Measurements from ENCODE around the gene AMFR.

Gene AMFR

DNA sequence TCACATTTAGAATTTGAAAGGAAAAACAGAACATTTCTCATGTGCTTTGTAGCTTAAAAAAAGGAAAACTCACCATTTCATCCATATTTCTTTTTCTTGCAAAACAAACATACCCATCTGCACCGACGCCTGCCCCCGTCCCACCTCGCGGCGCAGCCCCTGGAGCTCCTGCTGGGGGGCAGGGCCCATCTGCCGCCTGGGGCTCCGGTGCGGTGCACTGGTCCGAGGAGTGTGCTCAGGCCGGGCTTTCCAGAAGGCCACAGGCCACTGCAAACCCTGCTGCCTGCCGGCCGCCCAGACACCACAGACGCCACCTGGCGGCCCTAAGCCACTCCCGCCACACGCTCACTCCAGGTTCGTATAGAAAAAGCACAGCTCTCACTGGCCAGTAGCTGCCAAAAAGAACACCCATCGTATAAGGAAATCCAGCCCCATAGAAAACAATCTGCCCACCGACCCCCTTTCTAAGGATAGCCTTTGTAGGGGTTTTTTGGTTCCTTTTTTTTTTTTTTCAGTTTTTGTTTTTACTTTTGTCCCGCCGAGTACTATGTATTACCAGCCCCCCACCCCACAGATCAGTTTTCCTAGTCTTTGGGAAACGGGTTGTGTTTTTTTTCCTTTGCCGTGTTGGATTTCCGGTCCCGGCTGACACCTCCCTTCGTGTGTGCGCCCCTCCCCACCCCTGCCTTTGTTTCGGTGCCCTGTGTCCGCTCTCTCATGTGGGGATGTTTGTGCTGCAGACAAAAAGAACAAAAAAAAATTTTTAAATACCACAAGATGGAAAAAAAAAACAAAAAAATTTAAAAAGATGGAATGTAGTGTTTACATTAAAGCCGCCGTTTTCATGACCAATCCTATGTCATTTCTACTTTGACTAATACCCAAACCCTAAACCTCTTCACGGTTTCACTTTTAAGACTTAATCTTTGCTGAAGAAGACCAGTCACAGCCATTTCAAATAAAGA is 68.8 kb downstream of the AMFR start (continued):
- TF ChIP-seq, protein P1, sequence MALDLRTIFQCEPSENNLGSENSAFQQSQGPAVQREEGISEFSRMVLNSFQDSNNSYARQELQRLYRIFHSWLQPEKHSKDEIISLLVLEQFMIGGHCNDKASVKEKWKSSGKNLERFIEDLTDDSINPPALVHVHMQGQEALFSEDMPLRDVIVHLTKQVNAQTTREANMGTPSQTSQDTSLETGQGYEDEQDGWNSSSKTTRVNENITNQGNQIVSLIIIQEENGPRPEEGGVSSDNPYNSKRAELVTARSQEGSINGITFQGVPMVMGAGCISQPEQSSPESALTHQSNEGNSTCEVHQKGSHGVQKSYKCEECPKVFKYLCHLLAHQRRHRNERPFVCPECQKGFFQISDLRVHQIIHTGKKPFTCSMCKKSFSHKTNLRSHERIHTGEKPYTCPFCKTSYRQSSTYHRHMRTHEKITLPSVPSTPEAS (tag by site-specific recombination; IDR thresholded peaks at IDR 0.05): no peak
- TF ChIP-seq ZXDB (tag by site-specific recombination; IDR thresholded peaks at IDR 0.05): peak; percentile 48; the same call in 1 of the 2 replicates
- no peak for TF ChIP-seq ZNF274 (IDR thresholded peaks at IDR 0.05; ENCODE audit: low read length)
- TF ChIP-seq ZNF274 (tag by site-specific recombination; IDR thresholded peaks at IDR 0.05; ENCODE audit: borderline replicate concordance): no peak
- TF ChIP-seq YY1 (tag by site-specific recombination; IDR thresholded peaks at IDR 0.05): no peak
- TF ChIP-seq, protein P2, sequence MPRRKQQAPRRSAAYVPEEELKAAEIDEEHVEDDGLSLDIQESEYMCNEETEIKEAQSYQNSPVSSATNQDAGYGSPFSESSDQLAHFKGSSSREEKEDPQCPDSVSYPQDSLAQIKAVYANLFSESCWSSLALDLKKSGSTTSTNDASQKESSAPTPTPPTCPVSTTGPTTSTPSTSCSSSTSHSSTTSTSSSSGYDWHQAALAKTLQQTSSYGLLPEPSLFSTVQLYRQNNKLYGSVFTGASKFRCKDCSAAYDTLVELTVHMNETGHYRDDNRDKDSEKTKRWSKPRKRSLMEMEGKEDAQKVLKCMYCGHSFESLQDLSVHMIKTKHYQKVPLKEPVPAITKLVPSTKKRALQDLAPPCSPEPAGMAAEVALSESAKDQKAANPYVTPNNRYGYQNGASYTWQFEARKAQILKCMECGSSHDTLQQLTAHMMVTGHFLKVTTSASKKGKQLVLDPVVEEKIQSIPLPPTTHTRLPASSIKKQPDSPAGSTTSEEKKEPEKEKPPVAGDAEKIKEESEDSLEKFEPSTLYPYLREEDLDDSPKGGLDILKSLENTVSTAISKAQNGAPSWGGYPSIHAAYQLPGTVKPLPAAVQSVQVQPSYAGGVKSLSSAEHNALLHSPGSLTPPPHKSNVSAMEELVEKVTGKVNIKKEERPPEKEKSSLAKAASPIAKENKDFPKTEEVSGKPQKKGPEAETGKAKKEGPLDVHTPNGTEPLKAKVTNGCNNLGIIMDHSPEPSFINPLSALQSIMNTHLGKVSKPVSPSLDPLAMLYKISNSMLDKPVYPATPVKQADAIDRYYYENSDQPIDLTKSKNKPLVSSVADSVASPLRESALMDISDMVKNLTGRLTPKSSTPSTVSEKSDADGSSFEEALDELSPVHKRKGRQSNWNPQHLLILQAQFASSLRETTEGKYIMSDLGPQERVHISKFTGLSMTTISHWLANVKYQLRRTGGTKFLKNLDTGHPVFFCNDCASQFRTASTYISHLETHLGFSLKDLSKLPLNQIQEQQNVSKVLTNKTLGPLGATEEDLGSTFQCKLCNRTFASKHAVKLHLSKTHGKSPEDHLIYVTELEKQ (tag by site-specific recombination; IDR thresholded peaks at IDR 0.05; ENCODE audit: borderline replicate concordance): no peak
- no peak for TF ChIP-seq GLI4 (tag by site-specific recombination; IDR thresholded peaks at IDR 0.05)
- TF ChIP-seq ZNF521 (tag by site-specific recombination; IDR thresholded peaks at IDR 0.05): no peak
- TF ChIP-seq, protein P3, sequence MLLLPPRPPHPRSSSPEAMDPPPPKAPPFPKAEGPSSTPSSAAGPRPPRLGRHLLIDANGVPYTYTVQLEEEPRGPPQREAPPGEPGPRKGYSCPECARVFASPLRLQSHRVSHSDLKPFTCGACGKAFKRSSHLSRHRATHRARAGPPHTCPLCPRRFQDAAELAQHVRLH (tag by site-specific recombination; IDR thresholded peaks at IDR 0.05): 0 out of 2 replicates have a peak, but pooled peaks have one; percentile 55
- 0 out of 2 replicates have a peak, but pooled peaks have one; percentile 19 for TF ChIP-seq GLIS1 (tag by site-specific recombination; IDR thresholded peaks at IDR 0.05)
- TF ChIP-seq, protein P4, sequence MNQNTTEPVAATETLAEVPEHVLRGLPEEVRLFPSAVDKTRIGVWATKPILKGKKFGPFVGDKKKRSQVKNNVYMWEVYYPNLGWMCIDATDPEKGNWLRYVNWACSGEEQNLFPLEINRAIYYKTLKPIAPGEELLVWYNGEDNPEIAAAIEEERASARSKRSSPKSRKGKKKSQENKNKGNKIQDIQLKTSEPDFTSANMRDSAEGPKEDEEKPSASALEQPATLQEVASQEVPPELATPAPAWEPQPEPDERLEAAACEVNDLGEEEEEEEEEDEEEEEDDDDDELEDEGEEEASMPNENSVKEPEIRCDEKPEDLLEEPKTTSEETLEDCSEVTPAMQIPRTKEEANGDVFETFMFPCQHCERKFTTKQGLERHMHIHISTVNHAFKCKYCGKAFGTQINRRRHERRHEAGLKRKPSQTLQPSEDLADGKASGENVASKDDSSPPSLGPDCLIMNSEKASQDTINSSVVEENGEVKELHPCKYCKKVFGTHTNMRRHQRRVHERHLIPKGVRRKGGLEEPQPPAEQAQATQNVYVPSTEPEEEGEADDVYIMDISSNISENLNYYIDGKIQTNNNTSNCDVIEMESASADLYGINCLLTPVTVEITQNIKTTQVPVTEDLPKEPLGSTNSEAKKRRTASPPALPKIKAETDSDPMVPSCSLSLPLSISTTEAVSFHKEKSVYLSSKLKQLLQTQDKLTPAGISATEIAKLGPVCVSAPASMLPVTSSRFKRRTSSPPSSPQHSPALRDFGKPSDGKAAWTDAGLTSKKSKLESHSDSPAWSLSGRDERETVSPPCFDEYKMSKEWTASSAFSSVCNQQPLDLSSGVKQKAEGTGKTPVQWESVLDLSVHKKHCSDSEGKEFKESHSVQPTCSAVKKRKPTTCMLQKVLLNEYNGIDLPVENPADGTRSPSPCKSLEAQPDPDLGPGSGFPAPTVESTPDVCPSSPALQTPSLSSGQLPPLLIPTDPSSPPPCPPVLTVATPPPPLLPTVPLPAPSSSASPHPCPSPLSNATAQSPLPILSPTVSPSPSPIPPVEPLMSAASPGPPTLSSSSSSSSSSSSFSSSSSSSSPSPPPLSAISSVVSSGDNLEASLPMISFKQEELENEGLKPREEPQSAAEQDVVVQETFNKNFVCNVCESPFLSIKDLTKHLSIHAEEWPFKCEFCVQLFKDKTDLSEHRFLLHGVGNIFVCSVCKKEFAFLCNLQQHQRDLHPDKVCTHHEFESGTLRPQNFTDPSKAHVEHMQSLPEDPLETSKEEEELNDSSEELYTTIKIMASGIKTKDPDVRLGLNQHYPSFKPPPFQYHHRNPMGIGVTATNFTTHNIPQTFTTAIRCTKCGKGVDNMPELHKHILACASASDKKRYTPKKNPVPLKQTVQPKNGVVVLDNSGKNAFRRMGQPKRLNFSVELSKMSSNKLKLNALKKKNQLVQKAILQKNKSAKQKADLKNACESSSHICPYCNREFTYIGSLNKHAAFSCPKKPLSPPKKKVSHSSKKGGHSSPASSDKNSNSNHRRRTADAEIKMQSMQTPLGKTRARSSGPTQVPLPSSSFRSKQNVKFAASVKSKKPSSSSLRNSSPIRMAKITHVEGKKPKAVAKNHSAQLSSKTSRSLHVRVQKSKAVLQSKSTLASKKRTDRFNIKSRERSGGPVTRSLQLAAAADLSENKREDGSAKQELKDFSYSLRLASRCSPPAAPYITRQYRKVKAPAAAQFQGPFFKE (tag by site-specific recombination; IDR thresholded peaks at IDR 0.05; ENCODE audit: borderline replicate concordance): no peak
- no peak for TF ChIP-seq ZNF571 (tag by site-specific recombination; IDR thresholded peaks at IDR 0.05)
- TF ChIP-seq, protein P5, sequence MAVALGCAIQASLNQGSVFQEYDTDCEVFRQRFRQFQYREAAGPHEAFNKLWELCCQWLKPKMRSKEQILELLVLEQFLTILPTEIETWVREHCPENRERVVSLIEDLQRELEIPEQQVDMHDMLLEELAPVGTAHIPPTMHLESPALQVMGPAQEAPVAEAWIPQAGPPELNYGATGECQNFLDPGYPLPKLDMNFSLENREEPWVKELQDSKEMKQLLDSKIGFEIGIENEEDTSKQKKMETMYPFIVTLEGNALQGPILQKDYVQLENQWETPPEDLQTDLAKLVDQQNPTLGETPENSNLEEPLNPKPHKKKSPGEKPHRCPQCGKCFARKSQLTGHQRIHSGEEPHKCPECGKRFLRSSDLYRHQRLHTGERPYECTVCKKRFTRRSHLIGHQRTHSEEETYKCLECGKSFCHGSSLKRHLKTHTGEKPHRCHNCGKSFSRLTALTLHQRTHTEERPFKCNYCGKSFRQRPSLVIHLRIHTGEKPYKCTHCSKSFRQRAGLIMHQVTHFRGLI (tag by site-specific recombination; IDR thresholded peaks at IDR 0.05): peak; percentile 23; the same call in 1 of the 2 replicates
- no peak for TF ChIP-seq RBAK (tag by site-specific recombination; IDR thresholded peaks at IDR 0.05)
- TF ChIP-seq ZNF76 (tag by site-specific recombination; IDR thresholded peaks at IDR 0.05; ENCODE audit: borderline replicate concordance, low read depth): no peak
- TF ChIP-seq ZNF529 (tag by site-specific recombination; IDR thresholded peaks at IDR 0.05; ENCODE audit: insufficient replicate concordance): no peak
- TF ChIP-seq, protein P6, sequence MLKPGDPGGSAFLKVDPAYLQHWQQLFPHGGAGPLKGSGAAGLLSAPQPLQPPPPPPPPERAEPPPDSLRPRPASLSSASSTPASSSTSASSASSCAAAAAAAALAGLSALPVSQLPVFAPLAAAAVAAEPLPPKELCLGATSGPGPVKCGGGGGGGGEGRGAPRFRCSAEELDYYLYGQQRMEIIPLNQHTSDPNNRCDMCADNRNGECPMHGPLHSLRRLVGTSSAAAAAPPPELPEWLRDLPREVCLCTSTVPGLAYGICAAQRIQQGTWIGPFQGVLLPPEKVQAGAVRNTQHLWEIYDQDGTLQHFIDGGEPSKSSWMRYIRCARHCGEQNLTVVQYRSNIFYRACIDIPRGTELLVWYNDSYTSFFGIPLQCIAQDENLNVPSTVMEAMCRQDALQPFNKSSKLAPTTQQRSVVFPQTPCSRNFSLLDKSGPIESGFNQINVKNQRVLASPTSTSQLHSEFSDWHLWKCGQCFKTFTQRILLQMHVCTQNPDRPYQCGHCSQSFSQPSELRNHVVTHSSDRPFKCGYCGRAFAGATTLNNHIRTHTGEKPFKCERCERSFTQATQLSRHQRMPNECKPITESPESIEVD (tag by site-specific recombination; IDR thresholded peaks at IDR 0.05): no peak
- no peak for TF ChIP-seq ZNF510 (tag by site-specific recombination; IDR thresholded peaks at IDR 0.05; ENCODE audit: insufficient replicate concordance)
- TF ChIP-seq ZNF121 (tag by site-specific recombination; IDR thresholded peaks at IDR 0.05): no peak
- TF ChIP-seq ZNF133 (tag by site-specific recombination; IDR thresholded peaks at IDR 0.05): no peak
- no peak for TF ChIP-seq HOXC10 (CRISPR knock-in tag; IDR thresholded peaks at IDR 0.05)
- TF ChIP-seq MZF1 (tag by site-specific recombination; IDR thresholded peaks at IDR 0.05; ENCODE audit: borderline replicate concordance): no peak
- TF ChIP-seq ZNF623 (tag by site-specific recombination; IDR thresholded peaks at IDR 0.05): no peak
- no peak for TF ChIP-seq ZNF175 (tag by site-specific recombination; IDR thresholded peaks at IDR 0.05)
